IMR-90 (cell line): Measurements from ENCODE around the gene NR1D2. TPM values are rescaled to one million over a fixed set of nuclear protein-coding genes. Genes with fewer than 3 reads are reported as not detected.

Experiments used
- ATAC-seq: fragments of 200-7000 bp; cut with Tn5 transposase; 2 replicates; pipeline ENCODE4 v1.9.1; 2020; ENCODE audit warnings: low read depth, mild to moderate bottlenecking, moderate library complexity
- BruUV-seq: library from RNA; stranded (reverse); fragments of 400-500 nt; replicated peaks from 2 replicates; lab custom pipeline; 2021; lab: Mats Ljungman, UMichigan
- CTCF ChIA-PET: fragments of 300-600 bp; formaldehyde crosslinking; extraction: SDS; loops from one replicate; lab custom pipeline; 2021; ENCODE audit warnings: antibody characterized with exemption; lab: Yijun Ruan, JAX
- POLR2A ChIA-PET: fragments of 300-600 bp; sonication (Branson Sonifier 250); formaldehyde crosslinking; loops from one replicate; lab custom pipeline; 2022; ENCODE audit warnings: antibody characterized with exemption; ENCODE audit not compliant: unreplicated experiment; lab: Charles Lee
- DNase-seq: peaks from one replicate; pipeline ENCODE4 v3.0.0; 2013
- H2AFZ ChIP-seq: replicated peaks from 2 replicates; pipeline ENCODE3; 2013; ENCODE audit warnings: low read length, mild to moderate bottlenecking; ENCODE audit not compliant: poor library complexity
- H2AK5ac ChIP-seq: 2 replicates; pipeline ENCODE4 v1.6.1; 2013; ENCODE audit warnings: low read depth, low read length, inconsistent platforms
- H2AK9ac ChIP-seq: replicated peaks from 2 replicates; pipeline ENCODE3; 2013; ENCODE audit warnings: mild to moderate bottlenecking, low read depth, low read length, moderate library complexity; ENCODE audit not compliant: poor library complexity
- H2BK120ac ChIP-seq: 2 replicates; pipeline ENCODE4 v1.6.1; 2013; ENCODE audit warnings: low read depth, low read length, inconsistent platforms
- H2BK15ac ChIP-seq: 3 replicates; pipeline ENCODE4 v1.6.1; 2013; ENCODE audit warnings: low read depth, low read length, inconsistent platforms
- H2BK20ac ChIP-seq: 2 replicates; pipeline ENCODE4 v1.6.1; 2013; ENCODE audit warnings: low read depth, mild to moderate bottlenecking, inconsistent platforms, low read length, moderate library complexity
- H2BK5ac ChIP-seq: 2 replicates; pipeline ENCODE4 v1.6.1; 2013; ENCODE audit warnings: mild to moderate bottlenecking, low read depth, low read length, inconsistent platforms; ENCODE audit not compliant: poor library complexity, severe bottlenecking
- H3K14ac ChIP-seq: replicated peaks from 2 replicates; pipeline ENCODE4 v1.6.1; 2013; ENCODE audit warnings: low read depth, low read length, inconsistent platforms
- H3K18ac ChIP-seq: 2 replicates; pipeline ENCODE4 v1.6.1; 2013; ENCODE audit warnings: low read depth, low read length, control low read depth
- H3K23ac ChIP-seq: 2 replicates; pipeline ENCODE4 v1.6.1; 2013; ENCODE audit warnings: low read depth, low read length, inconsistent platforms
- H3K27ac ChIP-seq: 2 replicates; pipeline ENCODE4 v1.5.1; 2013; ENCODE audit warnings: mild to moderate bottlenecking, control low read depth, low read length; ENCODE audit not compliant: insufficient read depth
- H3K27me3 ChIP-seq: 2 replicates; pipeline ENCODE4 v1.6.1; 2013; ENCODE audit warnings: low read length; ENCODE audit not compliant: control insufficient read depth, insufficient read depth
- H3K36me3 ChIP-seq: 2 replicates; pipeline ENCODE4 v1.6.1; 2013; ENCODE audit warnings: low read length, mixed read lengths; ENCODE audit not compliant: control insufficient read depth, insufficient read depth
- H3K4ac ChIP-seq: 2 replicates; pipeline ENCODE4 v1.6.1; 2013; ENCODE audit warnings: low read depth, low read length, inconsistent platforms
- H3K4me1 ChIP-seq: 2 replicates; pipeline ENCODE4 v1.6.1; 2013; ENCODE audit warnings: low read length, mixed read lengths; ENCODE audit not compliant: control insufficient read depth, insufficient read depth
- H3K4me2 ChIP-seq: 2 replicates; pipeline ENCODE4 v1.6.1; 2013; ENCODE audit warnings: low read depth, mild to moderate bottlenecking, control low read depth, low read length, moderate library complexity
- H3K4me3 ChIP-seq: 2 replicates; pipeline ENCODE4 v1.5.1; 2013; ENCODE audit warnings: low read depth, mild to moderate bottlenecking, control low read depth, low read length, moderate library complexity; ENCODE audit not compliant: insufficient read depth
- H3K56ac ChIP-seq: 2 replicates; pipeline ENCODE4 v1.6.1; 2013; ENCODE audit warnings: low read length, inconsistent platforms; ENCODE audit not compliant: insufficient read depth; ENCODE audit errors: extremely low read depth
- H3K79me1 ChIP-seq, 2 experiments: 2 replicates each; pipeline ENCODE4 v1.6.1; 2013; ENCODE audit warnings: low read length in 2 of 2, inconsistent platforms in 1 of 2, low read depth in 1 of 2
- H3K9ac ChIP-seq: 2 replicates; pipeline ENCODE4 v1.6.1; 2013; ENCODE audit warnings: low read depth, low read length, control low read depth
- H3K9me1 ChIP-seq: 2 replicates; pipeline ENCODE4 v1.6.1; 2013; ENCODE audit warnings: low read length, inconsistent platforms; ENCODE audit not compliant: insufficient read depth
- H3K9me3 ChIP-seq: 2 replicates; pipeline ENCODE4 v1.6.1; 2013; ENCODE audit warnings: low read length; ENCODE audit not compliant: control insufficient read depth, insufficient read depth
- H4K20me1 ChIP-seq: 2 replicates; pipeline ENCODE4 v1.6.1; 2013; ENCODE audit warnings: low read length, inconsistent platforms; ENCODE audit not compliant: insufficient read depth
- H4K5ac ChIP-seq: 2 replicates; pipeline ENCODE4 v1.6.1; 2013; ENCODE audit warnings: mild to moderate bottlenecking, low read depth, low read length, control low read depth
- H4K8ac ChIP-seq, 2 experiments: 2 replicates each; pipeline ENCODE4 v1.6.1; 2013; ENCODE audit warnings: low read depth in 2 of 2, low read length in 2 of 2, control low read depth in 1 of 2, inconsistent platforms in 1 of 2
- H4K91ac ChIP-seq: 2 replicates; pipeline ENCODE4 v1.6.1; 2013; ENCODE audit warnings: low read depth, low read length, inconsistent platforms; ENCODE audit not compliant: insufficient read depth
- CEBPB ChIP-seq: IDR thresholded peaks from 2 replicates; pipeline ENCODE4 v1.6.1; 2012; ENCODE audit warnings: low read depth, low read length, improper control_type of control experiment
- FOS ChIP-seq: fragments of 150-350 bp; IDR thresholded peaks from 2 replicates; pipeline ENCODE4 v1.6.1; 2016; ENCODE audit warnings: low read depth, low read length
- MAFK ChIP-seq: IDR thresholded peaks from 2 replicates; pipeline ENCODE4 v1.6.1; 2012; ENCODE audit warnings: low read depth, low read length, improper control_type of control experiment
- MAZ ChIP-seq: IDR thresholded peaks from 2 replicates; pipeline ENCODE4 v1.6.1; 2012; ENCODE audit warnings: low read depth, mild to moderate bottlenecking, low read length, improper control_type of control experiment, moderate library complexity, borderline replicate concordance
- NFE2L2 ChIP-seq: fragments of 150-350 bp; IDR thresholded peaks from 2 replicates; pipeline ENCODE4 v1.6.1; 2016; ENCODE audit warnings: low read depth, mild to moderate bottlenecking, low read length
- RFX5 ChIP-seq: IDR thresholded peaks from 2 replicates; pipeline ENCODE4 v1.8.0; 2012; ENCODE audit warnings: low read depth, mild to moderate bottlenecking, low read length, moderate library complexity
- SMC3 ChIP-seq: fragments of 150-350 bp; IDR thresholded peaks from 2 replicates; pipeline ENCODE4 v1.6.1; 2016; ENCODE audit warnings: low read depth, mild to moderate bottlenecking, antibody characterized with exemption, low read length, moderate library complexity
- WGBS, 2 experiments: methylation state at CpG; one replicate each; pipeline versions ENCODE4 v1.1.5 to v1.1.7; 2013; ENCODE audit warnings: missing lambda C conversion rate in 2 of 2; ENCODE audit not compliant: insufficient read length in 1 of 2; ENCODE audit errors: extremely low coverage in 2 of 2; 5-methylcytosine and 5-hydroxymethylcytosine counted together
- dilution Hi-C: fragments of 300-500 bp; cut with HindIII; formaldehyde crosslinking; loops from one replicate; pipeline ENCODE4 v1.14.3; 2018; ENCODE audit warnings: low sequenced_read_pairs; ENCODE audit not compliant: unreplicated experiment
- in situ Hi-C: fragments of 300-500 bp; cut with MboI; formaldehyde crosslinking; loops from 3 replicates; pipeline ENCODE4 v1.14.3; 2019; ENCODE audit warnings: low sequenced_read_pairs, inconsistent platforms, mixed read lengths
- intact Hi-C: fragments of 100-400 bp; cut with micrococcal nuclease; formaldehyde crosslinking; loops from 2 replicates; pipeline ENCODE4 v1.10.0; 2022
- polyA plus RNA-seq, 3 experiments: library from polyadenylated mRNA; depleted of rRNA; stranded (reverse); fragments of >200 nt; gene quantifications; 2 replicates each; pipeline ENCODE4 v1.2.3, GENCODE V29; 2012; ENCODE audit warnings: low replicate concordance in 1 of 3
- total RNA-seq: library from RNA; depleted of rRNA; stranded (reverse); fragments of >200 nt; gene quantifications from 2 replicates; pipeline ENCODE4 v1.2.3, GENCODE V29; 2012

Gene NR1D2
- total and polyA plus RNA-seq, 2 of the 4 experiments (the other 2 are of a cell fraction), result 8.1 to 41.0 TPM

- TF ChIP-seq NFE2L2 (no peak), MAZ (peak; percentile 97), FOS (no peak)
Measured at GRCh38 chr3:23945913-23946687, 1.0 kb downstream of the NR1D2 start (continued).

DNA sequence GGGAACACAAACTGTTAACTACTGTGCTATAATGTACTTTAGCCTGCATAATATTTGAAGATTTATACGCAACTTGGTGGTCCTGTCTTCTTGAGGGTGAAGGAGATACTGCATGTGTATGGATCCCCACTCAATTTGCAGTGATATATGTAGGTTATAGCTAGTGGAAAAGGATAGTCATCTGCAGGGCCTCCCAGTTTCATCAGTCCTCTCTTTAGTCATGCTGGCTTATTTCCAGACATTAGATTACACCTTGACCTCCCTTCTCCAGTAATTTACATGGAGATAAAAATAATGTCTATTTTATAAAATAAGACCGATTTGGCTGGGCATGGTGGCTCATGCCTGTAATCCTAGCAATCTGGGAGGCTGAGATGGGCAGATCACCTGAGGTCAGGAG lies 3.7 kb downstream of the NR1D2 start:
- no peak overlapping the region; the same call in 1 of the 2 replicates for H3K4ac ChIP-seq
- no peak overlapping the region for H3K18ac ChIP-seq
- no peak overlapping the region for H2AK9ac ChIP-seq
- peaks cover 11% of the 10 kb centered on the region for H3K4me1 ChIP-seq
- H4K5ac ChIP-seq, result no peak overlapping the region
- no peak overlapping the region for H2AFZ ChIP-seq
- H3K79me1 ChIP-seq, result peaks cover 21 to 65% of the 10 kb centered on the region in 2 experiments
- no peaks in the 10 kb centered on the region; the same call in 1 of the 2 replicates for H3K36me3 ChIP-seq
- no peak overlapping the region for H4K8ac ChIP-seq
- H3K4me3 ChIP-seq, result no peak overlapping the region
- no peak overlapping the region for H2BK5ac ChIP-seq
- in situ Hi-C loops (no loop called here), intact Hi-C loops (loop anchor here (10.0 kb wide), 1 partner anchor 664 kb away; no protein-coding TSS in a partner anchor), dilution Hi-C loops (no loop called here)
- H2AK5ac ChIP-seq, result no peak overlapping the region
- ChIA-PET CTCF (no interaction called here), POLR2A (no interaction called here)
- H3K4me2 ChIP-seq, result no peak overlapping the region
- H3K23ac ChIP-seq, result no peak overlapping the region
- peaks cover 3% of the 10 kb centered on the region; the same call in 1 of the 2 replicates for H3K9me1 ChIP-seq
- H2BK120ac ChIP-seq, result no peak overlapping the region
- no peak overlapping the region for H3K56ac ChIP-seq
- ATAC-seq (no peak), DNase-seq (peak; percentile 51)
- H3K27me3 ChIP-seq, result no peaks in the 10 kb centered on the region
- H4K20me1 ChIP-seq, result peaks cover 67% of the 10 kb centered on the region
- no TSS peak for BruUV-seq
- no peak overlapping the region for H2BK15ac ChIP-seq
- H3K14ac ChIP-seq, result no peak overlapping the region
- no peak overlapping the region for H2BK20ac ChIP-seq
- no peak overlapping the region for H4K91ac ChIP-seq
- no CpG with 5 or more reads among the region's 2 CpGs for WGBS, 2 experiments
- H3K9ac ChIP-seq, result no peak overlapping the region
- no peaks in the 10 kb centered on the region for H3K9me3 ChIP-seq
- H3K27ac ChIP-seq, result no peak overlapping the region
- TF ChIP-seq CEBPB (peak; percentile 15; the same call in 1 of the 2 replicates), RFX5 (no peak), MAFK (no peak), SMC3 (no peak)
